Liver (tissue), 9 donors: ENCODE data around the gene MARK2. TPM values are rescaled to one million over a fixed set of nuclear protein-coding genes. Genes with fewer than 3 reads are reported as not detected.
A peak's percentile ranks its signal among the peaks of the same experiment; 100 is the strongest.

ENCODE experiments used
- DNase-seq: peaks from one replicate; pipeline ENCODE4 v3.0.0-alpha.2; 2017; ENCODE audit warnings: low spot score
- H3K27ac ChIP-seq, 2 donors: one replicate each; pipeline ENCODE4 v1.7.0; 2013; ENCODE audit warnings: inconsistent platforms in 2 of 2, low read length in 2 of 2, control low read depth in 1 of 2, low read depth in 1 of 2, mild to moderate bottlenecking in 1 of 2
- H3K27me3 ChIP-seq, 4 donors: one replicate each; pipeline versions ENCODE4 v1.6.1 to v1.7.0; 2013; ENCODE audit warnings: low read length in 3 of 4, inconsistent platforms in 1 of 4, mild to moderate bottlenecking in 1 of 4, moderate library complexity in 1 of 4; ENCODE audit not compliant: control insufficient read depth in 4 of 4, insufficient read depth in 4 of 4
- H3K36me3 ChIP-seq, 4 donors: one replicate each; pipeline versions ENCODE4 v1.6.1 to v1.7.0; 2013; ENCODE audit warnings: low read length in 3 of 4, mild to moderate bottlenecking in 3 of 4, low read depth in 1 of 4, moderate library complexity in 1 of 4; ENCODE audit not compliant: control insufficient read depth in 4 of 4, insufficient read depth in 3 of 4
- H3K4me1 ChIP-seq, 4 donors: one replicate each; pipeline versions ENCODE4 v1.6.1 to v1.7.0; 2013; ENCODE audit warnings: low read length in 3 of 4, mild to moderate bottlenecking in 3 of 4, moderate library complexity in 1 of 4; ENCODE audit not compliant: control insufficient read depth in 4 of 4, insufficient read depth in 4 of 4
- H3K4me3 ChIP-seq, 3 donors: one replicate each; pipeline versions ENCODE4 v1.6.1 to v1.7.0; 2013; ENCODE audit warnings: low read length in 3 of 3, control low read depth in 1 of 3, low read depth in 1 of 3, mild to moderate bottlenecking in 1 of 3
- H3K9ac ChIP-seq, 2 donors: one replicate each; pipeline ENCODE4 v1.7.0; 2013; ENCODE audit warnings: low read length in 2 of 2, mild to moderate bottlenecking in 2 of 2, moderate library complexity in 2 of 2, control low read depth in 1 of 2, low read depth in 1 of 2
- H3K9me3 ChIP-seq, 4 donors: one replicate each; pipeline versions ENCODE4 v1.6.1 to v1.7.0; 2013; ENCODE audit warnings: low read length in 3 of 4; ENCODE audit not compliant: control insufficient read depth in 4 of 4
- CTCF ChIP-seq: fragments of 150-350 bp; IDR thresholded peaks from 2 replicates; pipeline ENCODE4 v1.5.1; 2017; ENCODE audit warnings: improper control_type of control experiment, low read depth, low read length; ENCODE audit not compliant: missing input control
- EGR1 ChIP-seq, 2 donors: IDR thresholded peaks; 2 replicates each; pipeline ENCODE4 v1.6.1; 2016 to 2018; ENCODE audit warnings: antibody characterized with exemption in 2 of 2, low read depth in 2 of 2
- FOXA1 ChIP-seq: IDR thresholded peaks from 2 replicates; pipeline ENCODE4 v1.6.1; 2016; ENCODE audit warnings: antibody characterized with exemption
- FOXA2 ChIP-seq: IDR thresholded peaks from 2 replicates; pipeline ENCODE4 v1.6.1; 2016; ENCODE audit warnings: antibody characterized with exemption
- GABPA ChIP-seq, 2 donors: IDR thresholded peaks in 1 of 2; conservative IDR thresholded peaks in 1 of 2; 2 replicates each; pipeline ENCODE4 v1.6.1; 2016; ENCODE audit warnings: antibody characterized with exemption in 2 of 2, mild to moderate bottlenecking in 1 of 2, moderate library complexity in 1 of 2
- HNF4A ChIP-seq, 2 donors: conservative IDR thresholded peaks; 2 replicates each; pipeline ENCODE4 v1.6.1; 2016; ENCODE audit warnings: antibody characterized with exemption in 2 of 2, mild to moderate bottlenecking in 2 of 2
- HNF4G ChIP-seq: IDR thresholded peaks from 2 replicates; pipeline ENCODE4 v1.6.1; 2016; ENCODE audit warnings: antibody characterized with exemption
- JUND ChIP-seq, 2 donors: IDR thresholded peaks; 2 replicates each; pipeline ENCODE4 v1.6.1; 2016; ENCODE audit warnings: antibody characterized with exemption in 2 of 2
- NR2F2 ChIP-seq: IDR thresholded peaks from 2 replicates; pipeline ENCODE4 v1.6.1; 2016; ENCODE audit warnings: antibody characterized with exemption
- REST ChIP-seq: IDR thresholded peaks from 2 replicates; pipeline ENCODE4 v1.6.1; 2016; ENCODE audit warnings: antibody characterized with exemption, mild to moderate bottlenecking
- RXRA ChIP-seq, 2 donors: IDR thresholded peaks; 2 replicates each; pipeline ENCODE4 v1.6.1; 2017 to 2018; ENCODE audit warnings: antibody characterized with exemption in 2 of 2, mild to moderate bottlenecking in 1 of 2
- SP1 ChIP-seq: IDR thresholded peaks from 2 replicates; pipeline ENCODE4 v1.6.1; 2018; ENCODE audit warnings: antibody characterized with exemption, mild to moderate bottlenecking
- TAF1 ChIP-seq: conservative IDR thresholded peaks from 2 replicates; pipeline ENCODE4 v1.6.1; 2016; ENCODE audit warnings: antibody characterized with exemption, mild to moderate bottlenecking
- YY1 ChIP-seq: IDR thresholded peaks from 2 replicates; pipeline ENCODE4 v1.6.1; 2016; ENCODE audit warnings: antibody characterized with exemption, mild to moderate bottlenecking
- WGBS: extraction: QIAGEN DNeasy Blood & Tissue Kit; methylation state at CpG from one replicate; pipeline ENCODE4 v1.1.7; 2013; 5-methylcytosine and 5-hydroxymethylcytosine counted together
- polyA plus RNA-seq, 2 donors: library from polyadenylated mRNA; stranded (reverse) in 1 of 2; unstranded in 1 of 2; fragments of 200-250 nt in 1 of 2; fragments of >200 nt in 1 of 2; fragmentation: Nextera tagmentation in 1 of 2; extraction: Ambion mirVana in 1 of 2; gene quantifications; one replicate each; pipeline versions ENCODE4 v1.2.1 to v1.2.3, GENCODE V29; 2013 to 2015
- total RNA-seq, 2 donors: library from RNA; depleted of rRNA; stranded (reverse); fragments of >200 nt; gene quantifications; one replicate each; pipeline ENCODE4 v1.2.3, GENCODE V29; 2014
- TF ChIP-seq, protein P1 (sequence below): IDR thresholded peaks from 2 replicates; pipeline ENCODE4 v1.6.1; 2016; ENCODE audit warnings: antibody characterized with exemption
- TF ChIP-seq, protein P2 (sequence below): IDR thresholded peaks from 2 replicates; pipeline ENCODE4 v1.6.1; 2016; ENCODE audit warnings: antibody characterized with exemption
- TF ChIP-seq, protein P3 (sequence below): IDR thresholded peaks from 2 replicates; pipeline ENCODE4 v1.6.1; 2016; ENCODE audit warnings: antibody characterized with exemption
- donor health status: healthy.
- donor health status: healthy.
- donor health status: healthy.
- donor health status: healthy.
- donor health status: healthy.

Gene MARK2
- total and polyA plus RNA-seq, 4 donors, result 3.4 to 11.6 (median 8.0) TPM

DNA sequence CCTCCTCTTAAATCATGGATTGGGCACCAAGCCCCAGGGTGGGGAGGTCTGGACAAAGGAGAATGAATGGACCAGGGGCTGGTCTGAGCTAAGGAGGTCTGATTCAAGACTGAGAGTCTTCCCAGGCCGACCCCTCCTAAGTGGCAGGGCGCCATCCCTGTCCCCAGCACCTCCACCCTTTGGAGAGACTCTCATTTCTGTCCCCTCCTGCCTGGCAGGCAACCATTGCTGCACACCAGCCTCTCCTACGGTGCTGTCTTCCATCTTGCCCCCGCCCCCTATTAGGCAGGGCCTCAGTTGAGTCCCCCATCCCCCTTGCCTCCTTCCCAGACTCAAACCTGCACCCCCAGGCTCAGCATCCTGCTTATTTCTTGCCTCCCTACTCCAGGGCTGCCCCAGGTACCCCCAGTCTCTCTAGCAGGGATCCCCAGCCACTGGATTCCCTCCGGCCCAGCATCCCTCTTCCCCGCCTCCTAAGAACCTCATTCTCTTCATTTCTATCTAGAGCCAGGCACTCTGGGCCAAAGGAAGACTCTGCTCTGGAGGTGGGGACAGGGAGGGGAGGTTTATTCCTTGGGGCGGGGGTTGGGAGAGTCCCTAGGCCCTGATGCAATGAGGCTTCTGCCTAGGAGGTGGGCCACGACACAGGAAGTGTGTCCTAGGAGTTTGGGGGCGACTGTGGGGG, 79.7 kb downstream of the MARK2 start:
- DNase-seq, result no peak
- H3K9ac ChIP-seq, result no peak overlapping the region
- H3K4me3 ChIP-seq, result no peak overlapping the region
- H3K36me3 ChIP-seq, result no peaks in the 10 kb centered on the region
- peak overlapping the region in 1 of 2 donors; percentile 20 for H3K27ac ChIP-seq
- H3K27me3 ChIP-seq, result peaks cover 0 to 3% (median 0%) of the 10 kb centered on the region in 4 donors
- peaks cover 12 to 35% (median 23%) of the 10 kb centered on the region in 4 donors for H3K4me1 ChIP-seq
- H3K9me3 ChIP-seq, result no peaks in the 10 kb centered on the region
- WGBS, result 63% methylated on average over 9 of the region's 9 CpGs
- TF ChIP-seq JUND (IDR thresholded peaks at IDR 0.05) (no peak), NR2F2 (no peak), CTCF (no peak), GABPA (IDR thresholded peaks at IDR 0.05 in 1 of 2, conservative IDR thresholded peaks at IDR 0.05 in 1 of 2) (no peak), SP1 (no peak), HNF4G (no peak), YY1 (no peak), REST (no peak), HNF4A (conservative IDR thresholded peaks at IDR 0.05) (no peak), TAF1 (no peak), FOXA1 (no peak), FOXA2 (no peak), RXRA (IDR thresholded peaks at IDR 0.05) (no peak), EGR1 (IDR thresholded peaks at IDR 0.05; ENCODE audit: low read depth in 2 of 2) (no peak)
- TF ChIP-seq, protein P1, sequence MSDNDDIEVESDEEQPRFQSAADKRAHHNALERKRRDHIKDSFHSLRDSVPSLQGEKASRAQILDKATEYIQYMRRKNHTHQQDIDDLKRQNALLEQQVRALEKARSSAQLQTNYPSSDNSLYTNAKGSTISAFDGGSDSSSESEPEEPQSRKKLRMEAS, result no peak
- TF ChIP-seq, protein P2, sequence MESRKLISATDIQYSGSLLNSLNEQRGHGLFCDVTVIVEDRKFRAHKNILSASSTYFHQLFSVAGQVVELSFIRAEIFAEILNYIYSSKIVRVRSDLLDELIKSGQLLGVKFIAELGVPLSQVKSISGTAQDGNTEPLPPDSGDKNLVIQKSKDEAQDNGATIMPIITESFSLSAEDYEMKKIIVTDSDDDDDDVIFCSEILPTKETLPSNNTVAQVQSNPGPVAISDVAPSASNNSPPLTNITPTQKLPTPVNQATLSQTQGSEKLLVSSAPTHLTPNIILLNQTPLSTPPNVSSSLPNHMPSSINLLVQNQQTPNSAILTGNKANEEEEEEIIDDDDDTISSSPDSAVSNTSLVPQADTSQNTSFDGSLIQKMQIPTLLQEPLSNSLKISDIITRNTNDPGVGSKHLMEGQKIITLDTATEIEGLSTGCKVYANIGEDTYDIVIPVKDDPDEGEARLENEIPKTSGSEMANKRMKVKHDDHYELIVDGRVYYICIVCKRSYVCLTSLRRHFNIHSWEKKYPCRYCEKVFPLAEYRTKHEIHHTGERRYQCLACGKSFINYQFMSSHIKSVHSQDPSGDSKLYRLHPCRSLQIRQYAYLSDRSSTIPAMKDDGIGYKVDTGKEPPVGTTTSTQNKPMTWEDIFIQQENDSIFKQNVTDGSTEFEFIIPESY, result no peak
- TF ChIP-seq, protein P3, sequence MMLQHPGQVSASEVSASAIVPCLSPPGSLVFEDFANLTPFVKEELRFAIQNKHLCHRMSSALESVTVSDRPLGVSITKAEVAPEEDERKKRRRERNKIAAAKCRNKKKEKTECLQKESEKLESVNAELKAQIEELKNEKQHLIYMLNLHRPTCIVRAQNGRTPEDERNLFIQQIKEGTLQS, result no peak
